ENCODE results near the gene RAI1. TPM values are rescaled to one million over a fixed set of nuclear protein-coding genes. Genes with fewer than 3 reads are reported as not detected.

Gene RAI1
- total RNA-seq, 1 donor from 2014 or later, result 25.1 TPM

GRCh38 chr17:17730250-17730935 lies 49.1 kb downstream of the RAI1 start:
- DNase-seq (ENCODE audit: low read depth), result no peak

GRCh38 chr17:17732444-17732843 lies 51.2 kb downstream of the RAI1 start:
- no peak for DNase-seq (ENCODE audit: low read depth)

- peak; percentile 76 for DNase-seq (ENCODE audit: low read depth)
Observed at GRCh38 chr17:17732892-17733670, 51.8 kb downstream of the RAI1 start.

- no peak for DNase-seq (ENCODE audit: low read depth)
Observed at GRCh38 chr17:17736205-17737183, 55.2 kb downstream of the RAI1 start.

- DNase-seq (ENCODE audit: low read depth), result no peak
Observed at GRCh38 chr17:17737961-17738894, 57.0 kb downstream of the RAI1 start.

GRCh38 chr17:17738901-17739300 lies 57.6 kb downstream of the RAI1 start:
- no peak for DNase-seq (ENCODE audit: low read depth)

- no peak for DNase-seq (ENCODE audit: low read depth)
Observed at GRCh38 chr17:17739388-17740066, 58.3 kb downstream of the RAI1 start.

GRCh38 chr17:17740615-17741348 lies 59.5 kb downstream of the RAI1 start:
- DNase-seq (ENCODE audit: low read depth), result no peak

- no peak for DNase-seq (ENCODE audit: low read depth)
Observed at GRCh38 chr17:17741349-17742023, 60.2 kb downstream of the RAI1 start.

GRCh38 chr17:17742133-17742621 lies 60.9 kb downstream of the RAI1 start:
- DNase-seq (ENCODE audit: low read depth), result no peak

- no peak for DNase-seq (ENCODE audit: low read depth)
Observed at GRCh38 chr17:17742688-17743390, 61.6 kb downstream of the RAI1 start.

GRCh38 chr17:17743391-17744112 lies 62.3 kb downstream of the RAI1 start:
- DNase-seq (ENCODE audit: low read depth), result no peak

- DNase-seq (ENCODE audit: low read depth), result no peak
Observed at GRCh38 chr17:17744116-17744515, 62.9 kb downstream of the RAI1 start.

GRCh38 chr17:17745476-17746455 lies 64.5 kb downstream of the RAI1 start:
- DNase-seq (ENCODE audit: low read depth), result no peak

- no peak for DNase-seq (ENCODE audit: low read depth)
Observed at GRCh38 chr17:17748179-17748578, 66.9 kb downstream of the RAI1 start.

GRCh38 chr17:17748604-17749003 lies 67.3 kb downstream of the RAI1 start:
- no peak for DNase-seq (ENCODE audit: low read depth)

All from renal cortical epithelial cell (primary cell).